Gastroesophageal sphincter (tissue), 3 donors: Measurements from ENCODE around the gene NXPH1.

Experiments used
- CTCF ChIP-seq, 4 experiments: fragments of 200-600 bp in 2 of 4; fragments of 450-650 bp in 2 of 4; sonication (generic) in 1 of 4; IDR thresholded peaks; one replicate each; pipeline ENCODE4 v1.5.1; 2017 to 2019; ENCODE audit warnings: antibody characterized with exemption in 4 of 4, mild to moderate bottlenecking in 2 of 4, moderate library complexity in 2 of 4
- EP300 ChIP-seq: sonication (generic); formaldehyde crosslinking; IDR thresholded peaks from one replicate; pipeline ENCODE4 v1.6.1; 2017; ENCODE audit warnings: antibody characterized with exemption, mild to moderate bottlenecking
- POLR2A ChIP-seq, 2 donors: fragments of 450-650 bp; IDR thresholded peaks; one replicate each; pipeline ENCODE4 v1.6.1; 2017; ENCODE audit warnings: antibody characterized with exemption in 2 of 2, mild to moderate bottlenecking in 2 of 2, moderate library complexity in 1 of 2
- POLR2AphosphoS5 ChIP-seq: sonication (generic); formaldehyde crosslinking; IDR thresholded peaks from one replicate; pipeline ENCODE4 v1.6.1; 2017; ENCODE audit warnings: antibody characterized with exemption

- TF ChIP-seq POLR2A (IDR thresholded peaks at IDR 0.05) (no peak), CTCF (IDR thresholded peaks at IDR 0.05) (no peak), POLR2AphosphoS5 (no peak), EP300 (no peak)
These were observed 204.7 kb downstream of the NXPH1 start for GRCh38 chr7:8638076-8638475.
